Upper lobe of left lung (tissue), 6 donors: ENCODE results near the gene GYPA. TPM values are rescaled to one million over a fixed set of nuclear protein-coding genes. Genes with fewer than 3 reads are reported as not detected.
"Not testable (repeated sequence)": the region's sequence is repeated elsewhere in the genome, so short reads cannot be mapped to it uniquely, and the experiment has no call there.

Source experiments
- ATAC-seq, 2 donors: fragments of 200-7000 bp; cut with Tn5 transposase; one replicate each; pipeline ENCODE4 v1.9.1; 2022; ENCODE audit warnings: mild to moderate bottlenecking in 2 of 2, moderate library complexity in 2 of 2; ENCODE audit not compliant: low FRiP score in 2 of 2
- DNase-seq, 2 donors: peaks; one replicate each; pipeline ENCODE4 v3.0.0-alpha.2; 2019 to 2020
- H3K27ac ChIP-seq, 4 donors: fragments of 200-600 bp; sonication (generic); one replicate each; pipeline ENCODE4 v1.5.1; 2016 to 2019
- H3K27me3 ChIP-seq, 4 donors: fragments of 200-600 bp; sonication (generic); one replicate each; pipeline ENCODE4 v1.5.1; 2017 to 2019
- H3K36me3 ChIP-seq, 4 donors: fragments of 200-600 bp; sonication (generic); one replicate each; pipeline ENCODE4 v1.5.1; 2016 to 2019
- H3K4me1 ChIP-seq, 4 donors: fragments of 200-600 bp; sonication (generic); one replicate each; pipeline ENCODE4 v1.5.1; 2018 to 2019
- H3K4me3 ChIP-seq, 4 donors: fragments of 200-600 bp; sonication (generic); one replicate each; pipeline ENCODE4 v1.5.1; 2017 to 2019; ENCODE audit warnings: mild to moderate bottlenecking in 2 of 4, moderate library complexity in 1 of 4
- H3K9me3 ChIP-seq, 4 donors: fragments of 200-600 bp; sonication (generic); one replicate each; pipeline ENCODE4 v1.5.1; 2018 to 2019
- EP300 ChIP-seq, 4 donors: sonication (generic); formaldehyde crosslinking; IDR thresholded peaks; one replicate each; pipeline ENCODE4 v1.5.1; 2017; ENCODE audit warnings: antibody characterized with exemption in 4 of 4, control low read depth in 2 of 4
- POLR2A ChIP-seq, 4 donors: fragments of 450-650 bp; IDR thresholded peaks; one replicate each; pipeline ENCODE4 v1.5.1; 2016 to 2017; ENCODE audit warnings: antibody characterized with exemption in 4 of 4, mild to moderate bottlenecking in 2 of 4
- POLR2AphosphoS5 ChIP-seq, 2 donors: sonication (generic); formaldehyde crosslinking; IDR thresholded peaks; one replicate each; pipeline ENCODE4 v1.5.1; 2017; ENCODE audit warnings: antibody characterized with exemption in 2 of 2
- WGBS, 2 donors: methylation state at CpG; one replicate each; pipeline ENCODE4 v1.1.5; 2017 to 2018; 5-methylcytosine and 5-hydroxymethylcytosine counted together
- total RNA-seq, 6 donors: library from RNA; depleted of rRNA in 4 of 6; stranded (reverse); fragments of >200 nt in 4 of 6; gene quantifications; one replicate each; pipeline versions ENCODE4 v1.1.0 to v1.2.1, GENCODE V29; 2016 to 2021
- TF ChIP-seq, protein P1 (sequence below), 6 experiments: fragments of 450-650 bp in 4 of 6; fragments of 200-600 bp in 2 of 6; sonication (generic) in 2 of 6; IDR thresholded peaks; one replicate each; pipeline ENCODE4 v1.5.1; 2016 to 2019; ENCODE audit warnings: antibody characterized with exemption in 6 of 6
- donor health status: DM: no; HTN: no; CAD: no; lungs with moderate emphysema.
- donor health status: DM: no; HTN: yes; CAD: no; lungs with severe emphysema.

Gene GYPA
- total RNA-seq, 6 donors from 2014 or later, result 0.20 to 0.37 TPM; not detected in 4

DNA sequence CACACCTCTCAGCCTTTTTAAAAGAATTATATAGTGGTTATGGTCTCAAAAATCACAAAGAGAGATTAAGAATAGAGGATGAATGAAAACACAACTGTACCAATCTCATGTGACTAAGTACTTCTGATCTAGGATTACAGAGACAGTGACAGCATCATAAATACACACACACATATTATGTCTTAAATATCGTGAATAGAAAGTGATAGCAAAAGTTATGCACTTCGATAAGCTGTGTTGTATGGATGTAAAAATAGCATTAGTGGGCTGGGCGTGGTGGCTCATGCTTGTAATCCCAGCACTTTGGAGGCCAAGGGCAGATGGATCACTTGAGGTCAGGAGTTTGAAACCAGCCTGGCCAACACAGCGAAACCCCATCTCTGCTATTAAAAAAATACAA is 25.0 kb downstream of the GYPA start:
- ATAC-seq, result no peak
- H3K27ac ChIP-seq, result no peak overlapping the region
- TF ChIP-seq EP300 (IDR thresholded peaks at IDR 0.05), result no peak
- TF ChIP-seq, protein P1, sequence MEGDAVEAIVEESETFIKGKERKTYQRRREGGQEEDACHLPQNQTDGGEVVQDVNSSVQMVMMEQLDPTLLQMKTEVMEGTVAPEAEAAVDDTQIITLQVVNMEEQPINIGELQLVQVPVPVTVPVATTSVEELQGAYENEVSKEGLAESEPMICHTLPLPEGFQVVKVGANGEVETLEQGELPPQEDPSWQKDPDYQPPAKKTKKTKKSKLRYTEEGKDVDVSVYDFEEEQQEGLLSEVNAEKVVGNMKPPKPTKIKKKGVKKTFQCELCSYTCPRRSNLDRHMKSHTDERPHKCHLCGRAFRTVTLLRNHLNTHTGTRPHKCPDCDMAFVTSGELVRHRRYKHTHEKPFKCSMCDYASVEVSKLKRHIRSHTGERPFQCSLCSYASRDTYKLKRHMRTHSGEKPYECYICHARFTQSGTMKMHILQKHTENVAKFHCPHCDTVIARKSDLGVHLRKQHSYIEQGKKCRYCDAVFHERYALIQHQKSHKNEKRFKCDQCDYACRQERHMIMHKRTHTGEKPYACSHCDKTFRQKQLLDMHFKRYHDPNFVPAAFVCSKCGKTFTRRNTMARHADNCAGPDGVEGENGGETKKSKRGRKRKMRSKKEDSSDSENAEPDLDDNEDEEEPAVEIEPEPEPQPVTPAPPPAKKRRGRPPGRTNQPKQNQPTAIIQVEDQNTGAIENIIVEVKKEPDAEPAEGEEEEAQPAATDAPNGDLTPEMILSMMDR (IDR thresholded peaks at IDR 0.05), result no peak
- no peak for TF ChIP-seq POLR2A (IDR thresholded peaks at IDR 0.05)
- no peak for TF ChIP-seq POLR2AphosphoS5 (IDR thresholded peaks at IDR 0.05)
- H3K27me3 ChIP-seq, result no peaks in the 10 kb centered on the region
- 65 to 79% methylated on average over 4 of the region's 4 CpGs for WGBS, 2 donors
- H3K4me3 ChIP-seq, result no peak overlapping the region
- no peak for DNase-seq
- no peaks in the 10 kb centered on the region for H3K4me1 ChIP-seq
- H3K9me3 ChIP-seq, result no peaks in the 10 kb centered on the region
- H3K36me3 ChIP-seq, result no peaks in the 10 kb centered on the region

DNA sequence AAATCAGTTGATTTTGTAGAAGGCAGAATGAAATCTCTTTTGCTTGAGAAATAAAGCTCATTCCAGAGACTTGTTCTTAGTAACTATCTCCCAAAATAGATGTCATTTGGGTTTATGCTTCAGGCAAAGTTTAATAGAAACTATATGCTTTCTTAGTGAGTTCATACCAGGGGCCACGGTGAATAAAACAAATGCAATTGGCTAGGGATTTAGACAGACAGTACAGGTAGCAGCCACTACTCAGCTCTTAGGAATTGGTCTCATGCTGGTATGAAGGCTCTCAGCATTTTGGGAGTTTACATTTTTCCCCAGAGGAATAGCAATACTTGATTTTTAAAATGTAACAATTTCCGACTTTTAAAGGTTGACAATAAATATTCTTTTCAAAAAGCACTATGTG is 27.0 kb downstream of the GYPA start:
- DNase-seq, result no peak
- WGBS, 2 donors, result 73 to 95% methylated on average over 2 of the region's 2 CpGs
- H3K4me3 ChIP-seq, result no peak overlapping the region
- TF ChIP-seq POLR2A (IDR thresholded peaks at IDR 0.05) (no peak), EP300 (IDR thresholded peaks at IDR 0.05) (no peak), POLR2AphosphoS5 (IDR thresholded peaks at IDR 0.05) (no peak)
- TF ChIP-seq, protein P1 (IDR thresholded peaks at IDR 0.05), result no peak
- no peak for ATAC-seq
- H3K9me3 ChIP-seq, result no peaks in the 10 kb centered on the region
- no peaks in the 10 kb centered on the region for H3K27me3 ChIP-seq
- no peaks in the 10 kb centered on the region for H3K36me3 ChIP-seq
- no peaks in the 10 kb centered on the region for H3K4me1 ChIP-seq
- H3K27ac ChIP-seq, result no peak overlapping the region

DNA sequence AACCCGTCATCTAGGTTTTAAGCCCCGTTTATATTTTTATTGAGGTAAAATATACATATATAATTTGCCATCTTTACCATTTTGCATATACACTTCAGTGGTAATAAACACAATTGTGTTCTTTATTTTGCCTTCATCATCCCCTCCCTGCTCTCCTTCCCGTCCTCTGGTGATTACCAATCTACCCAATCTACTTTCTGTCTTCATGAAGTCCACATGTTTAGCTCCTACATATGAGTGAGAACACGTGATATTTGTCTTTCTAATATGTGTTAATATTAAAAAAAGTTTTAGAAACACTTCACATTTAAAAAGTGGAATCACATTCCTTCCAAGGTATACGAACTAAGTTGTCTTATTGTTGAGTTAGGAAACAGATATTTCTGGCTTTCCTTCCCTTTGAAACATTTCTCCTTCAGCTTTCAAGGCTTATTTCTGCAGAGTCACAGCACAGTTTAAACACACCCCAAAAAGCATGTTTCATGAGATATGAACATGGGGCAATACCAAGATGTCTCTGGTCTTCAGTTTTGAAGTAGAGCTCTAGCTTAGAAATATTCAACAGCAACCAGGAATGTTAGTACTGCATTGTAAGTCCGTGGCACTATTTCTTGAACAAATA is 35.9 kb downstream of the GYPA start:
- no peaks in the 10 kb centered on the region for H3K9me3 ChIP-seq
- H3K4me3 ChIP-seq, result no peak overlapping the region
- H3K27ac ChIP-seq, result no peak overlapping the region
- WGBS, 2 donors, result 76 to 79% methylated on average over 6 of the region's 6 CpGs
- H3K27me3 ChIP-seq, result no peaks in the 10 kb centered on the region
- DNase-seq (no peak), ATAC-seq (no peak)
- TF ChIP-seq EP300 (IDR thresholded peaks at IDR 0.05), result no peak
- TF ChIP-seq POLR2AphosphoS5 (IDR thresholded peaks at IDR 0.05), result no peak
- no peak for TF ChIP-seq POLR2A (IDR thresholded peaks at IDR 0.05)
- TF ChIP-seq, protein P1 (IDR thresholded peaks at IDR 0.05), result no peak
- no peaks in the 10 kb centered on the region for H3K4me1 ChIP-seq
- H3K36me3 ChIP-seq, result no peaks in the 10 kb centered on the region

DNA sequence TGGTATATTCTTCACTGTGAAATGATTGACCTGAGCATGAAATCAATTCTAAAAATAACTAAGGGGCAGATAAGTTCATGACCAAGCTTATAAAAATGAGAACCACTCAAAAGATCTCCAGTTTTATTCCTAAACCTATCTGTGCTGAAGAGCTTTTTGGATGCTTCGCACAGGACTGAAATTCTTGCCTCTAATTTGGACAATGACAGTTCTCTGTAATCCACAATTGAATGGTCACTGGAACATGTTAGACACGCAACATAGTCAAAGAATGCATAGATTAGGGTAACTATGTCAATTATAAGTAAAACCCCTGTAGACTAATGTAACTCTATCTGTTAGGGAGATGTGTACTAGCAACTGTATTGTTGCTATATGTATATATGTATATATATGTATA is 42.7 kb downstream of the GYPA start:
- not testable (repeated sequence) for DNase-seq, H3K4me1 ChIP-seq, H3K27ac ChIP-seq, H3K27me3 ChIP-seq, H3K4me3 ChIP-seq, H3K36me3 ChIP-seq, H3K9me3 ChIP-seq, ATAC-seq
- WGBS, 2 donors, result 91% methylated on average over 2 of the region's 2 CpGs

DNA sequence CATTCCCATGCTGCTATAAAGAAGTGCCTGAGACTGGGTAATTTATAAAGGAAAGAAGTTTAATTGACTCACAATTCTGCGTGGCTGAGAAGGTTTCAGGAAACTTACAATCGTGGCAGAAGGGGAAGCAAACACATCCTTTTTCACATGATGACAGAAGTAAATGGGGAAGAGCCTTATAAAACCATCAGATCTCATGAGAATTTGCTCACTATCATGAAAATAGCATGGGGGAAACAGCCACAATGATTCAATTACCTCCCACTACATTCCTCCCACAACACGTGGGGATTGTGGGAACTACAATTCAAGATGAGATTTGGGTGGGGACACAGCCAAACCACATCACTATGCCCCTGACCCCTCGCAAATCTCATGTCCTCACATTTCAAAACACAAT is 46.5 kb downstream of the GYPA start:
- not testable (repeated sequence) for ATAC-seq, H3K4me3 ChIP-seq, H3K27ac ChIP-seq, H3K4me1 ChIP-seq, DNase-seq, H3K27me3 ChIP-seq, H3K36me3 ChIP-seq, H3K9me3 ChIP-seq
- 51 to 61% methylated on average over 4 of the region's 4 CpGs for WGBS, 2 donors

DNA sequence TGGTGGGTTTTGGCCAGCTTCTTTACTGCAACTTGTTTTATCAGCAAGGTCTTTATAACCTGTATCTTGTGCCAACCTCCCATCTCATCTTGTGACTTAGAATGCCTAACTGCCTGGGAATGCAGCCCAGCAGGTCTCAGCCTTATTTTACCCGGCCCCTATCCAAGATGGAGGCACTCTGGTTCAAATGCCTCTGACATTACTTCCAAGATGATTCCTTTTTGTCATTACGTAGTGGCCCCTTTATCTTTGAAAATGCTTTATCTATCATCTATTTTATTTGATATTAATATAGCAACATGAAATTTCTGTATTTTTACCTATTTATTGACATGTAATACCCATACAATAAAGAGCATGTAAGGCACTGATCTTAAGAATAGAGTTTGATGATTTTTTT is 49.3 kb downstream of the GYPA start:
- H3K4me3 ChIP-seq, H3K27me3 ChIP-seq, H3K9me3 ChIP-seq, H3K4me1 ChIP-seq, H3K27ac ChIP-seq, ATAC-seq, DNase-seq, H3K36me3 ChIP-seq: not testable (repeated sequence)
- WGBS, 2 donors, result 84 to 95% methylated on average over 2 of the region's 2 CpGs
